Adrenal gland (tissue), 12 donors: Measurements from ENCODE around the gene CELA3B. TPM values are rescaled to one million over a fixed set of nuclear protein-coding genes. Genes with fewer than 3 reads are reported as not detected.

ENCODE experiments used
- DNase-seq, 7 donors: peaks; one replicate each; pipeline ENCODE4 v3.0.0-alpha.2; 2019 to 2020
- H3K27ac ChIP-seq, 5 donors: fragments of 200-600 bp; sonication (generic) in 4 of 5; 1 replicate in 3 of 5; 2 replicates in 2 of 5; pipeline versions ENCODE4 v1.5.1 to v1.8.0; 2016 to 2020; ENCODE audit warnings: mild to moderate bottlenecking in 1 of 5
- H3K27me3 ChIP-seq: fragments of 200-600 bp; 2 replicates; pipeline ENCODE4 v1.8.0; 2021
- H3K36me3 ChIP-seq, 2 donors: fragments of 200-600 bp; replicated peaks in 1 of 2; 1 replicate in 1 of 2; 2 replicates in 1 of 2; pipeline versions ENCODE4 v1.5.1 to v1.8.0; 2018 to 2022
- H3K4me1 ChIP-seq, 2 donors: fragments of 200-600 bp; replicated peaks in 1 of 2; 1 replicate in 1 of 2; 2 replicates in 1 of 2; pipeline versions ENCODE4 v1.5.1 to v1.8.0; 2018 to 2021
- H3K4me3 ChIP-seq, 4 donors: fragments of 200-600 bp; sonication (generic) in 3 of 4; one replicate each; pipeline ENCODE4 v1.5.1; 2016 to 2018
- H3K9me3 ChIP-seq, 3 donors: fragments of 200-600 bp; sonication (generic) in 1 of 3; replicated peaks in 1 of 3; 1 replicate in 2 of 3; 2 replicates in 1 of 3; pipeline versions ENCODE4 v1.5.1 to v1.8.0; 2016 to 2021
- POLR2A ChIP-seq, 2 donors: fragments of 450-650 bp; IDR thresholded peaks; one replicate each; pipeline ENCODE4 v1.6.1; 2017; ENCODE audit warnings: antibody characterized with exemption in 2 of 2, mild to moderate bottlenecking in 2 of 2, moderate library complexity in 1 of 2
- WGBS, 4 donors: extraction: QIAGEN DNeasy Blood & Tissue Kit in 2 of 4; methylation state at CpG; one replicate each; pipeline versions ENCODE4 v1.1.5 to v1.1.7; 2013 to 2017; 5-methylcytosine and 5-hydroxymethylcytosine counted together
- intact Hi-C, 2 donors: fragments of 100-400 bp; cut with DNase I; formaldehyde crosslinking; loops; one replicate each; pipeline versions ENCODE4 v1.14.1 to v1.15.0; 2022 to 2023
- polyA plus RNA-seq, 3 donors: library from polyadenylated mRNA; stranded (reverse); fragments of 200-250 nt in 2 of 3; fragments of 350-450 nt in 1 of 3; fragmentation: Illumina TruSeq in 1 of 3; extraction: RNeasy Lipid Tissue Mini Kit (QIAGEN cat#74804) in 1 of 3; gene quantifications; one replicate each; pipeline ENCODE4 v1.2.3, GENCODE V29; 2013 to 2014
- total RNA-seq, 9 donors: library from RNA; depleted of rRNA in 4 of 9; stranded (reverse); fragments of >200 nt in 4 of 9; fragments of 120-200 nt in 1 of 9; fragmentation: NEBNext Ultra II Directional in 1 of 9; extraction: Animal tissue kit (Norgen Biotek cat#: 25700) in 1 of 9; gene quantifications; one replicate each; pipeline versions ENCODE4 v1.1.0 to v1.2.4, GENCODE V29; 2013 to 2023
- TF ChIP-seq, protein P1 (sequence below), 6 experiments: fragments of 450-650 bp in 4 of 6; fragments of 200-600 bp in 2 of 6; sonication (generic) in 1 of 6; IDR thresholded peaks; 1 replicate in 5 of 6; 2 replicates in 1 of 6; pipeline versions ENCODE4 v1.5.1 to v1.8.0; 2016 to 2021; ENCODE audit warnings: antibody characterized with exemption in 6 of 6, mild to moderate bottlenecking in 2 of 6, moderate library complexity in 1 of 6
- donor health status: healthy with polysubstance abuse.
- donor health status: Bipolar disorder and iron deficiency.
- donor health status: DM: yes; HTN: yes; CAD: no.
- donor health status: DM: no; HTN: no; CAD: no.
- donor health status: DM: no; HTN: no; CAD: no.
- donor health status: DM: yes; HTN: yes; CAD: no.

Gene CELA3B
- total and polyA plus RNA-seq, 12 donors, result 0.80 to 7.0 (median 0.84) TPM; not detected in 7

GRCh38 chr1:22025368-22026155, 48.7 kb downstream of the CELA3B start:
- H3K4me1 ChIP-seq, result peaks cover 0 to 16% of the 10 kb centered on the region in 2 donors
- 0 to 1% (median 0%) methylated on average over 18 to 42 of the region's 42 CpGs for WGBS, 4 donors
- no peaks in the 10 kb centered on the region for H3K9me3 ChIP-seq
- peak overlapping the region; percentile 40 to 88 (median 78) for H3K4me3 ChIP-seq
- peak; percentile 78 to 93 (median 93) for DNase-seq
- peak; percentile 49 to 56 for TF ChIP-seq POLR2A (IDR thresholded peaks at IDR 0.05)
- TF ChIP-seq, protein P1, sequence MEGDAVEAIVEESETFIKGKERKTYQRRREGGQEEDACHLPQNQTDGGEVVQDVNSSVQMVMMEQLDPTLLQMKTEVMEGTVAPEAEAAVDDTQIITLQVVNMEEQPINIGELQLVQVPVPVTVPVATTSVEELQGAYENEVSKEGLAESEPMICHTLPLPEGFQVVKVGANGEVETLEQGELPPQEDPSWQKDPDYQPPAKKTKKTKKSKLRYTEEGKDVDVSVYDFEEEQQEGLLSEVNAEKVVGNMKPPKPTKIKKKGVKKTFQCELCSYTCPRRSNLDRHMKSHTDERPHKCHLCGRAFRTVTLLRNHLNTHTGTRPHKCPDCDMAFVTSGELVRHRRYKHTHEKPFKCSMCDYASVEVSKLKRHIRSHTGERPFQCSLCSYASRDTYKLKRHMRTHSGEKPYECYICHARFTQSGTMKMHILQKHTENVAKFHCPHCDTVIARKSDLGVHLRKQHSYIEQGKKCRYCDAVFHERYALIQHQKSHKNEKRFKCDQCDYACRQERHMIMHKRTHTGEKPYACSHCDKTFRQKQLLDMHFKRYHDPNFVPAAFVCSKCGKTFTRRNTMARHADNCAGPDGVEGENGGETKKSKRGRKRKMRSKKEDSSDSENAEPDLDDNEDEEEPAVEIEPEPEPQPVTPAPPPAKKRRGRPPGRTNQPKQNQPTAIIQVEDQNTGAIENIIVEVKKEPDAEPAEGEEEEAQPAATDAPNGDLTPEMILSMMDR (IDR thresholded peaks at IDR 0.05), result no peak
- H3K27ac ChIP-seq, result peak overlapping the region; percentile 93 to 100 (median 98)
- intact Hi-C loops, result no loop called here
- no peaks in the 10 kb centered on the region for H3K27me3 ChIP-seq
- no peaks in the 10 kb centered on the region for H3K36me3 ChIP-seq

- Histone ChIP-seq H3K9me3 (no peaks in the 10 kb centered on the region), H3K27me3 (no peaks in the 10 kb centered on the region), H3K4me1 (peaks cover 0 to 16% of the 10 kb centered on the region in 2 donors), H3K36me3 (no peaks in the 10 kb centered on the region), H3K4me3 (no peak overlapping the region), H3K27ac (no peak overlapping the region)
- intact Hi-C loops, result no loop called here
- TF ChIP-seq, protein P1 (IDR thresholded peaks at IDR 0.05), result no peak
- no peak for TF ChIP-seq POLR2A (IDR thresholded peaks at IDR 0.05)
- WGBS, 4 donors, result 83 to 92% (median 88%) methylated on average over 3 of the region's 3 CpGs
- no peak for DNase-seq
These were observed 50.1 kb downstream of the CELA3B start for GRCh38 chr1:22026924-22027289.

- WGBS, 4 donors, result 83 to 88% (median 85%) methylated on average over 4 of the region's 4 CpGs
- no peak overlapping the region for H3K4me3 ChIP-seq
- intact Hi-C loops, result no loop called here
- no peaks in the 10 kb centered on the region for H3K27me3 ChIP-seq
- TF ChIP-seq, protein P1 (IDR thresholded peaks at IDR 0.05), result no peak
- TF ChIP-seq POLR2A (IDR thresholded peaks at IDR 0.05), result no peak
- DNase-seq, result no peak
- H3K4me1 ChIP-seq, result peaks cover 0 to 6% of the 10 kb centered on the region in 2 donors
- no peak overlapping the region for H3K27ac ChIP-seq
- H3K36me3 ChIP-seq, result no peaks in the 10 kb centered on the region
- no peaks in the 10 kb centered on the region for H3K9me3 ChIP-seq
These were observed 53.2 kb downstream of the CELA3B start for GRCh38 chr1:22030057-22030456.

- Histone ChIP-seq H3K27me3 (no peaks in the 10 kb centered on the region), H3K27ac (no peak overlapping the region), H3K4me1 (peaks cover 0 to 6% of the 10 kb centered on the region in 2 donors), H3K36me3 (no peaks in the 10 kb centered on the region), H3K9me3 (no peaks in the 10 kb centered on the region), H3K4me3 (no peak overlapping the region)
- 80 to 92% (median 84%) methylated on average over 2 to 3 of the region's 3 CpGs for WGBS, 4 donors
- intact Hi-C loops, result no loop called here
- TF ChIP-seq POLR2A (IDR thresholded peaks at IDR 0.05), result no peak
- TF ChIP-seq, protein P1 (IDR thresholded peaks at IDR 0.05), result no peak
- DNase-seq, result no peak
These were observed 53.7 kb downstream of the CELA3B start for GRCh38 chr1:22030473-22030872.
